Activated CD4-positive, alpha-beta T cell treated with anti-CD3 and anti-CD28 coated beads, Interleukin-2, amount 50 U/mL, for 48 hours (primary cell): ENCODE data around the gene ADNP.
"Not testable (repeated sequence)": the region's sequence is repeated elsewhere in the genome, so short reads cannot be mapped to it uniquely, and the experiment has no call there.

ENCODE experiments used
- DNase-seq, 2 experiments: peaks; one replicate each; pipeline ENCODE4 v3.0.0-alpha.2; 2020

ADNP gene

GRCh38 chr20:50898475-50898874 is 32.8 kb downstream of the ADNP start:
- no peak for DNase-seq

DNA sequence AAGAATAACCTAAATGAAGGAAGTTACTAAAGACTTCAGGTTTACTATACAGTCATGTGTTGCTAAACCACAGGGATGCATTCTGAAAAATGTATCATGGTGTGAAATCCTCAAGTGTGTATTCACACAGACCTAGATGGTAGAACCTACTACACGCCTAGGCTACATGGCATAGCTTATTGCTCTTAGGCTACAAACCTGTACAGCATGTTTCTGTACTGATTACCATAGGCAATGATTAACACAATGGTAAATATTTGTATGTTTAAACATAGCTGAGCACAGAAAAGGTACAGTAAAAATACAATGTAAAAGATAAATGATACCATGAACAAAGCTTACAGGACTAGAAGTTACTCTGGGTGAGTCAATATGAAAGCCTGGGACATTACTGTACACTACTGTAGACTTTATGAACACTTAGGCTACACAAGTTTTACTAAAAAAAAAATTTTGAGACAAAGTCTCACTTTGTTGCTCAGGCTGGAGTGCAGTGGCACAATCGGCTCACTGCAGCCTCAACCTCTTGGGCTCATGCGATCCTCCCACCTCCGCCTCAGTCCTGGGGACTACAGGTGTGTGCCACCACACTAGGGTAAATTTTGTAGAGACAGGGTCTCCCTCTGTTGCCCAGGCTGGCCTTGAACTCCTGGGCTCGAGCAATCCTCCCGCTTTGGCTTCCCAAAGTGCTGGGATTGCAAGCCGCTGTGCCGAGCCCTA is 36.0 kb downstream of the ADNP start:
- no peak for DNase-seq

GRCh38 chr20:50893620-50894019 is 37.6 kb downstream of the ADNP start:
- no peak for DNase-seq

- DNase-seq: no peak
Observed at GRCh38 chr20:50892394-50892793, 38.8 kb downstream of the ADNP start.

GRCh38 chr20:50891138-50891537 is 40.1 kb downstream of the ADNP start:
- DNase-seq: no peak

DNA sequence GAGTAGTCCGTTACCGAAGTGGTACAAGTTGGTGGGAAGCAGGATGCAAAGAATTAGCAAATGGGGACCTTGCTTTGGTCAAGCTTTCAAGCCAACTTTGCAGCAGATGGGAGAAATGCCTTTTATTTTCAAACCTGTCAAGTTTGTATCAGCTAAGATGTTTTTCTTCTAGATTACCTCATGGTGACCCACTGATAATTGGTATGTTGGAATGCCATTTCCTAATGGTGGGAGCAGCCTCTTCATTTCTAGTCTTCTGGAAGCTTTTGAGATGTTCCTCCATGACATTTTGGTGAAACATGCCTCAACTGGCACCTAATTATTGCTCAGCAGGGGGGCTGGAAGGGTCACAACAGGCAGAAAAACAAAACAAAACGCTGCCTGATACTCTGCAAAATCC is 43.7 kb downstream of the ADNP start:
- DNase-seq: no peak

GRCh38 chr20:50886184-50886790 is 45.0 kb downstream of the ADNP start:
- no peak for DNase-seq

DNA sequence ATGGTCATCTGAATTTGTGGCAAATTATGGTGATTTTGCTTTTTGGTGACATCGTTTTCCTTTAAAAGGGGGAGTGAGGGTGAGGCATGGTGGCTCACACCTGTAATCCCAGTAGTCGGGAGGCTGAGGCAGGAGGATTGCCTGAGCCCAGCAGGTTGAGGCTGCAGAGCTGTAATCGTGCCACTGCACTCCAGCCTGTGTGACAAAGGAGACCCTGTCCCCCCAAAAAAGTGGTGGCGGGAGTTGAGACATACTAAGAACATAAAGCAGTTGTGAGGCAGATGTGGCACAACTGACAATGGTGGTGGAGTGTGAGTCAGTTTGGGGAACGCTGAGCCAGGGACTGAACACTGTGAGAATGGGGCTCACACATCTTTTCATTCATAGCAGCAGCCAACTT is 45.5 kb downstream of the ADNP start:
- no peak for DNase-seq

DNA sequence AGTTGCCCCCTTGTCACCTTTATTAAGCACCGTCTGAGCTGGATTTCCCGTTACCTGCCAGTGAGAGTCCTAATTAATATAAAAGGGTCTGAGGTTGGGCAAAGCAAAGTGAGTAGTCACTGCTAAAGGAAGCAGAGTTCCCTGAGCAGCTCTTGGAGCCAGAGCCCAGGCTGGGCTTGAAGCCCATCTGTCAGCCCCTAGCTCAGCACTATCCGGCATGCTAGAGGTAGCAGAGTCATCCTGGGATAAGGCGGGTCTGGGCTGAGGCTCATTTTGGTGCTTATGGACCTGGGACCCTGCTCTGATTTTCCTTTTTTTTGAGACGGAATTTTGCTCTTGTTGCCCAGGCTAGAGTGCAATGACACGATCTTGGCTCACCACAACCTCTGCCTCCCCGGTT is 46.2 kb downstream of the ADNP start:
- DNase-seq: no peak

GRCh38 chr20:50883856-50884255 is 47.4 kb downstream of the ADNP start:
- no peak for DNase-seq

DNA sequence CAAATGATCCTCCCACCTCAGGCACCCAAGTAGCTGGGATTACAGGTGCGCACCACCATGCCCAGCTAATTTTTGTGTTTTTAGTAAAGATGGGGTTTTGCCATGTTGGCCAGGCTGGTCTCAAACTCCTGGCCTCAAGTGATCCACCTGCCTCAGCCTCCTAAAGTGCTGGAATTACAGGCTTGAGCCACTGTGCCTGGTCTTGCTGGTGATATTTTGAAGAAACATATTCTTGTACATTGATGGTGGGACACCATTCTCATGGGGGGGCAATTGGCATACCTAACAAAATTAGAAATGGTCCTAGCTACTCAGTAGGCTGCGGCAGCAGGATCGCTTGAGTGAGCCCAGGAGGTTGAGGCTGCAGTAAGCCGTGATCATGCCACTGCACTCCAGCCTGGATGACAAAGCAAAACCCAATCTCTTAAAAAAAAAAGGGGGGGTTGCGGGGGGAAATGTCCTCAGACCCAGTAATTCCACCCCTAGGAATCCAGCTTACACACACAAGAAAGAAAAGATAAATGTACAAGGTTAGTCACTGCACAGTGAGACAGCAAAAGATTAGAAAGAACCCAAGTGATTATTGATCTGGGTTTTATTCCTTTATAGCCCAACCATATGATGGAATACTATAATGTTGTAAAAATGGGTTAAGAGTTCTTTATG is 49.3 kb downstream of the ADNP start:
- not testable (repeated sequence) for DNase-seq

GRCh38 chr20:50879649-50880550 is 51.3 kb downstream of the ADNP start:
- no peak for DNase-seq

- DNase-seq: no peak
Observed at GRCh38 chr20:50877232-50877743, 53.9 kb downstream of the ADNP start.

GRCh38 chr20:50876816-50877215 is 54.4 kb downstream of the ADNP start:
- DNase-seq: no peak

- DNase-seq: no peak
Observed at GRCh38 chr20:50876063-50876685, 55.1 kb downstream of the ADNP start.

DNA sequence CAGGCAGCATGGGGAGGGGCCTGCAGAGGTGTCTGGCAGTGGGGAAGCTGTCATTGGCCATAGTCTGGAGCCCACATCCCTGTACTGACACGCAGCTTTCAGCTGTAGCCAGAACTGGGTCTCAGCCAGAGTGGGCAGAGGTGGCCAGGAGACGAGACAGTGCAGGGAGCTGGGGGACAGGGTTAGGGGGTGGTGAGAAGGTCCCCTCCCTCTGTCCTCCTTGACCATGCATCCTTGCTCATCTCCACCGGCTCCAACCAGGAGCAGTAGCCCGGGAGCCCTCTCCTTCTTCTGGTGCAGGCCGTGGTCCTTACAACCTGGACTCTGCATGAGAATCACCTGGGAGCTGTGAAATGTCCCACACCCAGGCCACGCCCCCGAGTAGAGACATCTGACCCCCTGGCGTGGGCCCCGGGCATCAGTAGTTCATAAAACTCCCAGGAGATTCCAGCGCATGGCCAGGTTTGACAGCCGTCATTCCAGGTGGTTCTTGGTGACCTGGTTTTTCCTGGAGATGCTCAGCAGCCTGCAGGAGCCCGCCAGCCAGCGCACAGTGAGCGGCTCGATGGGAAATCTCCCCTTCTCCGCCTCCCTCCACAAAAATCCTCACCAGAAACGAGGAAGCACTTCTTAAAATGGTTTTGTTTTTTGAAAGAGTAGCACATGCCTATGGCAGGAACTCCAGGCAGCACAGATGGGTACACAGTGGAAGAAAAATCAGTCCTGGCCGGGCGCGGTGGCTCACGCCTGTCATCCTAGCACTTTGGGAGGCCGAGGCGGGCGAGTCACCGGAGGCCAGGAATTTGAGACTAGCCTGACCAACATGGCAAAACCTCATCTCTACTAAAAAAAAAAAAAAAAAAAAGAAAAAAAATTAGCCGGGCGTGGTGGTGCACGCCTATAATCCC is 56.2 kb downstream of the ADNP start:
- DNase-seq: no peak

DNA sequence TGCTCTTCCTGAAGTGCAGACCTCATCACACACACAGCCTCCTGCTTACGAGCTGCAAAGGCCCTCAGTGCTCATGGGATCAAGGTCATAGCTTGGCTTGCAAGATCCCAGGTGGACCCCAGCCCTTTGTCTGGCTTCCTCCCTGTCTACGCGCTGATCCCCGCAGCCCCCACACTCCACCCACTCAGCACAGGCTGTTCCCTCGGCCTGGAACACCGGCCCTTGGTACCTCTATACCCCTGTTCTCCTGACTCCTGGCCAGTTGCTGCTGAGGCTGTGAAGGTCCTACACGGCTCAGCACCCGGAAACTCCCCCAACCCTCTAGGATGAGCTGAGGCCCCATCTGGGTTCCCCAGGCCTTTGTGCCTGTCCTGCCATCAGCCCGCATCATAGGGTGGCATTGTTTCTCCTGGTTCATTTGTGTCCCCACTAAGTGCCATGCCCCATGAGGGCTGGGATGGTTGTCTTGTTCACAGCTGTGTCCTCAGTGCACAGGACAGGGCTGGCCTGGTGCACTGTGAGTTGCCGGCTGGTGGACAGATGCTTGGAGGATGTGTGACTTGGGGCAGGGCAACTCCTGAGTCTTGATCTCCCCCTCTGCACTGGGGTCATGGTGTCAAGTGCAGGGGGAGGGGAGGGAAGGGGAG is 57.0 kb downstream of the ADNP start:
- no peak for DNase-seq

DNA sequence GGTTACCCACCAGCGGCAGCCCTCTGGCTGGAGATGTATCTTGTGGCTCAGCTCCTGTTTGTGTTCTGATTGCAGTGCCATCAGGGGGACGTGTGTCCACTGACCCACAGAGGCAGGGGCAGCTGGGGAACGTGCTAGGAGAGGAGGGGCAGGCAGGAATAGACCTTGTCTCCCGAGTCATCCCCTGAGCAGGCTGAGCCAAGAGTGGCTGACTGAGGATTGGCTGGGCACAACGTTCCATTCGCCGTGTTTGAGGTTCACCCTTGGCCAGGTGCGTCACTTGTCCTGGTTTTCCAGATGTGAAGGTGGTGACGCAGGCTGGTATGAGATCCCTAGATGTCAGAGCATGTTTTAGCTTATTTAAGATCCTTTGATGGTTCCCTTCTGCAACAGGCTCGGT is 57.7 kb downstream of the ADNP start:
- DNase-seq: no peak

GRCh38 chr20:50872560-50873425 is 58.4 kb downstream of the ADNP start:
- DNase-seq: no peak
